ENCODE results near the gene CACNA1S. TPM values are rescaled to one million over a fixed set of nuclear protein-coding genes. Genes with fewer than 3 reads are reported as not detected.

Gene CACNA1S
- total and polyA plus RNA-seq, 12 donors: under 0.01 to 0.07 TPM; not detected in 10

- H3K27me3 ChIP-seq: no peaks in the 10 kb centered on the region
- intact Hi-C loops (cut with DNase I): loop anchor here in 1 of 2 donors (10.0 kb wide), 1 partner anchor 63 kb away; no protein-coding TSS in a partner anchor
- 85 to 90% (median 89%) methylated on average over 11 to 16 of the region's 16 CpGs for WGBS, 4 donors
- no peaks in the 10 kb centered on the region for H3K9me3 ChIP-seq (replicated peaks in 1 of 3)
- no peak overlapping the region for H3K27ac ChIP-seq
- no peak for DNase-seq
- no peak for TF ChIP-seq POLR2A (IDR thresholded peaks at IDR 0.05)
- TF ChIP-seq, protein P1, sequence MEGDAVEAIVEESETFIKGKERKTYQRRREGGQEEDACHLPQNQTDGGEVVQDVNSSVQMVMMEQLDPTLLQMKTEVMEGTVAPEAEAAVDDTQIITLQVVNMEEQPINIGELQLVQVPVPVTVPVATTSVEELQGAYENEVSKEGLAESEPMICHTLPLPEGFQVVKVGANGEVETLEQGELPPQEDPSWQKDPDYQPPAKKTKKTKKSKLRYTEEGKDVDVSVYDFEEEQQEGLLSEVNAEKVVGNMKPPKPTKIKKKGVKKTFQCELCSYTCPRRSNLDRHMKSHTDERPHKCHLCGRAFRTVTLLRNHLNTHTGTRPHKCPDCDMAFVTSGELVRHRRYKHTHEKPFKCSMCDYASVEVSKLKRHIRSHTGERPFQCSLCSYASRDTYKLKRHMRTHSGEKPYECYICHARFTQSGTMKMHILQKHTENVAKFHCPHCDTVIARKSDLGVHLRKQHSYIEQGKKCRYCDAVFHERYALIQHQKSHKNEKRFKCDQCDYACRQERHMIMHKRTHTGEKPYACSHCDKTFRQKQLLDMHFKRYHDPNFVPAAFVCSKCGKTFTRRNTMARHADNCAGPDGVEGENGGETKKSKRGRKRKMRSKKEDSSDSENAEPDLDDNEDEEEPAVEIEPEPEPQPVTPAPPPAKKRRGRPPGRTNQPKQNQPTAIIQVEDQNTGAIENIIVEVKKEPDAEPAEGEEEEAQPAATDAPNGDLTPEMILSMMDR (IDR thresholded peaks at IDR 0.05): no peak
- no peak overlapping the region for H3K4me3 ChIP-seq
- H3K4me1 ChIP-seq (replicated peaks in 1 of 2): peaks cover 7 to 13% of the 10 kb centered on the region in 2 donors
- H3K36me3 ChIP-seq (replicated peaks in 1 of 2): peaks cover 0 to 70% of the 10 kb centered on the region in 2 donors
These were observed 30.0 kb upstream of the CACNA1S start for GRCh38 chr1:201142011-201142848.

DNA sequence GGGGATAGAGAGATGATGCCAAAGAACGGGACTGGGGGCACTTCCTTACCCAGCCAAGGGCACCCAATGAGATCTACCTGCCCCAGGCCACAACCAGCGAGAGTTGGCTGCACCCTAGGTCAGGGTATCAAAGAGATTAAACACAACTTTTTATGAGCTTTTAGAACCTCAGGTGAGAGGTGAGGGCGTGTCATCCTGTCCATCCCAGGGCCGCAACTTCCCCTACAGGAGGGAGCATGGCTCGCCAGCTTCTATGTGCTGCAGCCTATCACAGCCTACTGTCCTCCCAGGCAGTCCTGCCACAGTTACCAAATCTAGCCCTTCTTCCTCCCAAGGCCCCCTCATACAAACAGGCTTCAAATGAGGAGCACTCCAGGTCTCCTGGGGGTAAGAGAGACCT lies 29.2 kb upstream of the CACNA1S start:
- H3K4me1 ChIP-seq (replicated peaks in 1 of 2): peaks cover 12 to 17% of the 10 kb centered on the region in 2 donors
- H3K9me3 ChIP-seq (replicated peaks in 1 of 3): no peaks in the 10 kb centered on the region
- WGBS, 4 donors: 88 to 97% (median 95%) methylated on average over 5 of the region's 5 CpGs
- no peaks in the 10 kb centered on the region for H3K27me3 ChIP-seq
- TF ChIP-seq, protein P1 (IDR thresholded peaks at IDR 0.05): no peak
- no peak for TF ChIP-seq POLR2A (IDR thresholded peaks at IDR 0.05)
- H3K36me3 ChIP-seq (replicated peaks in 1 of 2): peaks cover 0 to 63% of the 10 kb centered on the region in 2 donors
- DNase-seq: no peak
- H3K27ac ChIP-seq: no peak overlapping the region
- no peak overlapping the region for H3K4me3 ChIP-seq
- intact Hi-C loops (cut with DNase I): loop anchor here in 1 of 2 donors (10.0 kb wide), 1 partner anchor 63 kb away; no protein-coding TSS in a partner anchor

DNA sequence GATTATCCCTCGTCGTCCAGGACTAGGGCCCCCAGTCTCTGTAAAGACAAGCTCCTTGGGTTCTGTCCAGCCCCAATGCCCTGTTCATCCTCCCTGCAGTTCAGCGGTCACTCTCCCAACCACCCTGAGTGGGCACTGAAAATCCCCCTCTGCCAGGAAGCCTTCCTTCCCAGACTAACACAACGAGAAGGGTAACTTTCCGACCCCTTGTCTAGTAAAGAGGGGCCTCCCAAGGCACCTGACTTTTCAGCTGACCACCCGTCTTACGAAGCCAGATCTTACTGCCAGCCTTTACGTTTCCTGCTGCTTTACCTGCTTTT lies 28.7 kb upstream of the CACNA1S start:
- Histone ChIP-seq H3K36me3 (replicated peaks in 1 of 2) (peaks cover 0 to 60% of the 10 kb centered on the region in 2 donors), H3K4me1 (replicated peaks in 1 of 2) (peaks cover 12 to 17% of the 10 kb centered on the region in 2 donors), H3K27ac (no peak overlapping the region), H3K9me3 (replicated peaks in 1 of 3) (no peaks in the 10 kb centered on the region), H3K27me3 (no peaks in the 10 kb centered on the region), H3K4me3 (no peak overlapping the region)
- intact Hi-C loops (cut with DNase I): loop anchor here in 1 of 2 donors (10.0 kb wide), 1 partner anchor 64 kb away; no protein-coding TSS in a partner anchor
- WGBS, 4 donors: 91 to 95% (median 93%) methylated on average over 8 of the region's 8 CpGs
- no peak for DNase-seq
- TF ChIP-seq, protein P1 (IDR thresholded peaks at IDR 0.05): no peak
- TF ChIP-seq POLR2A (IDR thresholded peaks at IDR 0.05): no peak

DNA sequence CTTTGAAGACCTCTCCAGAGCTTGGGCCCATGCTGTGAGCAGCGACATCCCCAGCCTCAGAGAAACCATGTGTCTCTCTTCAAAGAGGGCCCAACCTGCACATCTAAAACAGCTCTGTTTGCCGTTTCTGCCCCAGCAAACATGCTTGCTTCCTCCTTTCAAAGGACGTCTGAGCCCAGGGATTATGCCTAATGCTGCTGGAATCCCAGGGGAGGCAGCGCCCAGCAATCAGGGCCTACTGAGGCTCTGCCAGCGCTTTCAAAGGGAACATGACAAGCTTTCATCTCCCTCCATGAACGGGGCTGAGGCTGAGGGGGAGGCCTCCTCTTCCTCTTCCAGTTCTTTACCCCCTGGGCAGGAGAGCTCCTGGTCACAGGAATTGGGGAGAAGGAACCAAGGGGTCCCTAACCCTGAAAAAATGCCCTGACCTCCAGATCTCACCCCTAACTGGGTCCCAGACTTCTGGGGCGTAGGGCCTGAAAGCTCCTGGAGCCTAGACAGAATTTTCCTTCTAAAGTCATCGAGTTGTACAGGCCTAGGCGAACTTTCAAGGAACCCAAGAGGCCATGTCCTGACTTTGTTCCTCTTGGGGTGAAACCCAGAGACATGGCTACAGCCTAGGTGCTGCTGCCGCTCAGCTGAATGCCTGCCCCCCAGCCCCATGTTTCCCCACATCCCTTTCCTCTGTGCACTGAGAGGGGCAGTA lies 28.2 kb upstream of the CACNA1S start:
- Histone ChIP-seq H3K27ac (no peak overlapping the region), H3K36me3 (replicated peaks in 1 of 2) (peaks cover 0 to 60% of the 10 kb centered on the region in 2 donors), H3K27me3 (no peaks in the 10 kb centered on the region), H3K4me3 (no peak overlapping the region), H3K9me3 (replicated peaks in 1 of 3) (no peaks in the 10 kb centered on the region), H3K4me1 (replicated peaks in 1 of 2) (peaks cover 12 to 17% of the 10 kb centered on the region in 2 donors)
- DNase-seq: no peak
- intact Hi-C loops (cut with DNase I): loop anchor here in 1 of 2 donors (10.0 kb wide), 1 partner anchor 64 kb away; no protein-coding TSS in a partner anchor
- WGBS, 4 donors: 81 to 96% (median 89%) methylated on average over 3 to 10 of the region's 10 CpGs
- TF ChIP-seq, protein P1 (IDR thresholded peaks at IDR 0.05): no peak
- no peak for TF ChIP-seq POLR2A (IDR thresholded peaks at IDR 0.05)
